HG03139 (cell line): ENCODE results near the gene GARIN3.
A peak's percentile ranks its signal among the peaks of the same experiment; 100 is the strongest.
"Not testable (repeated sequence)": the region's sequence is repeated elsewhere in the genome, so short reads cannot be mapped to it uniquely, and the experiment has no call there.

Source experiments
- ATAC-seq: cut with Tn5 transposase; IDR thresholded peaks from one replicate; pipeline ENCODE4 v1.9.1; 2021; ENCODE audit not compliant: unreplicated experiment

Gene GARIN3

GRCh38 chr5:157186309-157187045, 20.4 kb upstream of the GARIN3 start:
- ATAC-seq = no peak

DNA sequence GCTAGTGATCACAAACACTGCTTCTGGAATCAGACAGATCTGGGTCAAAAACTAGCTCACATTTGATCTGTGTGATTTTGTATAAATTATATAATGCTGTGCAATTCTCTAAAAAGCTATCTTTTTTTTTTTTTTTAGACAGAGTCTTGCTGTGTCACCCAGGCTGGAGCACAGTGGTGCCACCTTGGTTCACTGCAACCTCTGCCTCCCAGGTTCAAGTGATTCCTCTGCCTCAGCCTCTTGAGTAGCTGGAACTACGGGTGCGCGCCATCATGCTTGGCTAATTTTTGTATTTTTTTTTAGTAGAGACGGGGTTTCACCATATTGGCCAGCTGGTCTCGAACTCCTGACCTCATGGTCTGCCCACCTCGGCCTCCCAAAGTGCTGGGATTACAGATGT, 19.1 kb upstream of the GARIN3 start:
- ATAC-seq = not testable (repeated sequence)

- ATAC-seq = no peak
Measured at GRCh38 chr5:157184117-157184670, 18.1 kb upstream of the GARIN3 start.

GRCh38 chr5:157182143-157182757, 16.2 kb upstream of the GARIN3 start:
- no peak for ATAC-seq

DNA sequence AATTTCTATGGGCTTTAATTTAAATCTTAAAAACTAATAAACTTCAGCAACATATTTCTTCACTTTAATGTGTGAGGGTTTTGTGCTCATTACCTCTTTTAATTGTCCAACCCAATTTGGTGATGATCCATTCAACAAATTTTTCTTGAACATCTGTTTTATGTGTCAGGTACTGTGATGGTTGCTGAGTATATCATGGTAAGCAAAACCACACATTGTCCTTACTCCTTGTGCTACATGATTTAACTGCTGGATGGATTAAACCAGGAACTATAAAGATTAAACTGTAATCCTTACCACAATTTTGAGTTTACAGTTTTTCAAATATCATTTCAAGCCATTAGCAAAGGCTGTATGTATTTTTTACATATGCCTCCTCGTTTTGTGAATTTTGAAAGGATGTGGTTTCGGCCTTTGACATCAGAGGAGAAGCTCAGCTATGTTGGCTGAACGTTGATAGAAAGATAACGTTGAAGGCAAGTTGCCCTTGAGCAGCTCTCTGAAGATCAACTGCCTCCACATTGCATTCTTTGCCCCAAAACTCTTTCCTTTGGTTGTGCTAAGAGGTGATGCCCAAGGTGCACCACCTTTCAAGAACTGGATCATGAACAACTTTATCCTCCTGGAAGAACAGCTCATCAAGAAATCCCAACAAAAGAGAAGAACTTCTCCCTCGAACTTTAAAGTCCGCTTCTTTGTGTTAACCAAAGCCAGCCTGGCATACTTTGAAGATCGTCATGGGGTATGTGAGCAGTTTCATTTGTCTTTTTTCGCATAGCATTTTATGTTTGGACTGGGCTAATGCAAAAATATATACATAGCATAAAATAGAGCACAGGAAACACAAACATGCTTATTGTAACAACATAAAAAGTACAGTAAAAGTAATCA, 14.6 kb upstream of the GARIN3 start, which contains the start of gene ITK:
Gene ITK, plus strand, starts transcription at position 467 of the 891 bp plus-strand sequence. Its CDS starts 138 bp downstream, at position 605.
- no peak for ATAC-seq

GRCh38 chr5:157178966-157179365, 12.9 kb upstream of the GARIN3 start:
- no peak for ATAC-seq

GRCh38 chr5:157177953-157178352, 11.9 kb upstream of the GARIN3 start:
- ATAC-seq = no peak

DNA sequence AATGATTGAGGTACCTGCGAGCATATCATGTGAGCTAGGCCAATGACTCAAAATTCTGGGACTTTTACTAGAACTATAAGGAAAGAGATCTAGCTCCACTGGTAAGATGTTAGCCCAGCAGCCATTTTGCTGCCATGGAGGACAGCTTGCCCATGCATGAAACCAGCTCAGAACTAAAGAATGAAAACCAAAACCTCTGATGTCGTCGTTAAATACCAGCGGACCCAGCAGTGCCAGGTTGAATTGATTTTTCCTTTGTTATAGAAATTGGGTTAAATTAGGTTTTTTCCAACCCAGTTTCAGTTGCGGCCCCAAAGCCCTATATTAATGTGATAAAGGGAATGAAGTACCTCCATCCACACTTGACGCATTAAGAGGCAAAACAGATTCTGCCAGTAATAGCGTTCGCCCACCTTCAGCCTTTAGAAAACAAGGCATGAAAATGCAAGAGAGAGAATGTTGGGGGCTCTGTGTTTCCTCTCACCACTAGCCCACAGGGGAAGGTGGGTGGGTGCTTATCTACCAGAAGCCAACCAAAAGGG, 9.1 kb upstream of the GARIN3 start:
- ATAC-seq = no peak

DNA sequence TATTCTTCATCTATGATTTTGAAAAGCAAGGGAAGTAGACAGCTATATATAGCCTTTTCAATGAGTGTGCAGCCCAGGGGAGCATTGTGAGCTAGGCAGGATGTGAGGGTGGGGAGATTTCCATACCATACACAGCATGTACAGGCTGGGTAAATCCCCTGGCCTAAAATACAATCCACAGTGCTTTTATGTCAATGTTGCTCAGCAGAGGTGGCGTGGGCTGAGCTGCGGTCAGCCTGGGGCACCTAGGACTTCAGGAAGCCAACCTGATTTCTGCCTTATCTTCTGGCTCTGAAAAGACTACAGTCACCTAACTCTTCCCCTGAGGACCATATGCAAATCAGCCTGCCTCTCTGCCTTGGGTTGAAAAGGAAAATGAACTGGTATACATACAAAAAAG, 6.3 kb upstream of the GARIN3 start:
- ATAC-seq = peak; percentile 97

GRCh38 chr5:157168286-157168685, 2.2 kb upstream of the GARIN3 start:
- ATAC-seq = no peak

DNA sequence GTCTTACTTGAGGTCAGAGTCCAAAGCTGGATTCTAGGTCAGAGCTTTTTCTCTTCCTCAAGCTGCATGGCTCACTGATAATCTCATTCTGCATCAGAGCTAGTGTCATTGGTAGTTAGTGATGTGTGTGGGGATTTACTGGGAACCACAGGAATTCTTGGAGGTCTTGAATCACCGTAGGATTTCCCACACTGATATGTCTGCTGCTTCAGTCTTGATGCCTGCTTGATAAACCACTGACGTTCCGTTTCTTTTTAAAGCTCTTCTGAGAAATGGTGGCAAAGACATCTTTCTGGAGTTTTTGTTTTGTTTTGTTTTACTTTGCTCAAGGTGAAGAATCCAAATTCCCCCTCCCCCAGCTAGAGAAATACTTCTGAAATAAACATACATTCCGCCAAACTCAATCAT, 1.2 kb upstream of the GARIN3 start:
- no peak for ATAC-seq

GRCh38 chr5:157165668-157166067, 396 bp downstream of the GARIN3 start:
- ATAC-seq = no peak

DNA sequence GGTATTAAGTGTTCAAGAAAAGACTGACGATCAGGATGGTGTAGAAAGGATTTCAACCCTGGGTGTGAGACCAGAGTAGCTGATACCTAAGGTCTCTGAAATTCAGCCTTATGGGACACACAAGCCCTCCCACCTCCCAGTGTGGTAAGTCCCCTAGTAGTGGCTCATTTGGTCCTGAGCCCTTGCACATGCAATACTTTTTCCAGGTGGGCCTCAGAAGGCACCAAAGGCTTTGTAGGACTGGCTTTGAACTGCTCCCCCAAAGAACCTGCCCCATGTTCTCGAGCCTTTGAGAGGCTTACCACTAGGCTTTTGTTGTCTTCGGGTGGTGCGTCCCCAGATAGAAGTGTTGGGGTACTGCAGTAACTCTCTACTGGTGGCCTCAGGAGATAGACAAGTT, 803 bp downstream of the GARIN3 start:
- ATAC-seq = no peak

DNA sequence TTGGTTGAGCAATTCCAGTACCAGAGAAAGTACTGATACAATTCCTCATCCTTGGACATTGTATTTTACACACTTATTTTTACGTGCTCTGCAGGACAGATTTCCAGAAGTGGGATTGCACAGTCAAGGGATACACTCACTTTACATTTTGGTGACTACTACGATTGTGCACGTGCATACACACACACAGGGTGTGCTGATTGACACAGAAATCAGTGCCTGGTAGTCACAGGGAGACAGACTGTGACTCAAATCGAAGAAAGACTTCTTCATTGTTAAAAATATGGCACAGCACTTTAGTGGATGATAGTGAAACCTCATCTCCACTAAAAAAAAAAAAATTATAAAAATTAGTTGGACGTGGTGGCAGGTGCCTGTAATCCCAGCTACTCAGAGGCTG, 1.5 kb downstream of the GARIN3 start:
- no peak for ATAC-seq

- no peak for ATAC-seq
Measured at GRCh38 chr5:157162919-157163510, 3.0 kb downstream of the GARIN3 start.

DNA sequence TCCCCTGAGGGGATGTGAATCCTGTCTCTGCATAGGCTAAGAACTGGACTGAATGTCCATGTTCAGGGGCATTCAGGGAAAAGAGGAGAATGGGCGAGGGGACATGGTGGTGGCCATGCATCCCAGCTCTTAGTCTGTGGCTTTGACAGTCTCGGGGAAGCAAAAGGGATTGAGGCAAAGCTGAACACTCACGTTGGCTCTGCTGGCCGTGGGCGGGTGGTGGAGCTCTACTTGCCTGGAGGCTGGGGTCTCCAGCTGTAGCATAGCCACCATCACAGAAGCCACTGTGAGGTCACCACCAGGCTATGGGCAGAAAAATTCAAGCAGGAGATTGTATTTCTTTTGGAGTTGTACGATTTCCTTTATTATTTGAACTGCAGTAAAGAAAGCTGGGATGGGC, 4.1 kb downstream of the GARIN3 start:
- ATAC-seq = no peak

- no peak for ATAC-seq
Measured at GRCh38 chr5:157160001-157160400, 6.1 kb downstream of the GARIN3 start.

DNA sequence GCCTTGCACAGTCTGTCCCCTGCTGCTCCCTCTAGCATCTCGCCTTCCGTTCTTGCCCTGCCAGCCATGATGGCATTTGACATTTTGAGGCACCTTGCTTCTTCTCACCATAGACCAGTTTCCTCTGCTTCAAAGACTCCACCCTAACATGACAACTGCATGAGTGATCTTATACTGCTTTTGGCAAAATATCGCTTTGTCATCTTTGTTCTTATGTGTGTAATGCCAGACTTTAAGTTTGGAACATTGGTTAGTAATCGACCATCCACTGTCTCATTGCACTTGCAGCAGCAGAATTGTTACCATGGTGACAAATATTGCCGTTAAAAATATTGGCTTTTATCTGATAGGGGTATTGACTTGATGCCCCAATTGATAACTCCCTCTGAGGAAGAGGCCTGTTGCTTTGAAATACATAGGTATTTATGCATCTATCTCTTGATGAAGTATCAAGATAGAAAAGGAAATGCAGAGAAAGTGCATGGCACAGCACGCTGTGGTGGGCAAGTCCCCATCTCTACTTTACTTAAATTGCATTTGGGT, 6.8 kb downstream of the GARIN3 start:
- no peak for ATAC-seq

DNA sequence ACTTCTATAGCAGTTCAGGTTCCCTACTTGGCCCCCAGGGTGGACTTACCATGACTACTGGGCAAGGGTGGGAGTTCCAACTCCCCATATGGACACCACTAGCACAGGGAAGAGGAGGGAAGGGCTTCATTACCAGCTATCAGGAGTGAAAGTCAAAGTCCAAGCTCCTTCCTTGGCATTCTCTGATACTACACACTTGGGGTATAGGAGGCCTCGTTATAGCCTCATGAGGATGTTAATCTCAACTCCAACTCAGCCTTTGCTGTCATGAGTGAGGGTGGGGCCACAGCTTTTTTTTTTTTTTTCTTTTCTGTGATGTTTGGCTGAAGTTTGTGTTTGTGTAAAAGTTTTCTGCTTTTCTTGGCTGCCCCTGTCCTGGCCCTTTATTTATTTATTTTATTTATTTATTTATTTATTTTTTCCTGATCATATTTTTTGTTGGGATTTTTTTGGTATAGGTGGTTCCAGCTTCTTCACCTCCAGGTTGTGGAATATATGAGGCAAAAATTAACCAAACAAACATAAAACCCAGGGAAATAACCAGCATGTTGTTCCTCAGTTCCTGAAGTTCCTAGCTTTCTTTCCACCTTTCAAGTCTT, 8.7 kb downstream of the GARIN3 start:
- ATAC-seq = no peak

- ATAC-seq = no peak
Measured at GRCh38 chr5:157155297-157155696, 10.8 kb downstream of the GARIN3 start.
